ENCODE data around the gene MAST4. TPM values are rescaled to one million over a fixed set of nuclear protein-coding genes. Genes with fewer than 3 reads are reported as not detected.

Gene MAST4
- total and polyA plus RNA-seq, 2 donors (not counting 1 experiment from before 2014, with no cell fraction given): 7.0 to 15.2 TPM

DNA sequence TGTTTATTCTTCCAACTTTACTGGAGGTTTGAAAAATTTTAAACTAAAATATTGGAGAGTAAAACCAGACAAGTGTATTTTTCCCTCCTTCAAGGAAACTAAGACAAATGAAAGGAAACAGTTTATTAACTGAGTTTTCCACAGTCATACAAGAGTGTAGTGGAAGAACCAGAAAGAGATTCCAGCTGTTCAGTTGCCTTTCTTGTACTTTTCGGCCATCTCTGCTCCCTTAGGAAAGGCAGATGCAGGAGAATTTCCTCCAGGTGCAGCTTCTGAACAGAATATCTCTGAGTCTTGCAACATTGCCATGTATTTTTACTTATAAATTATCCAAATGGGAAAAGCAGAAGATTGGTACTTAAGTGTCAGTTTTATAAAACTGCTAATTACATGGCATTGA lies 217.1 kb downstream of the MAST4 start:
- Histone ChIP-seq H3K36me3 (ENCODE audit: control insufficient read depth, insufficient read depth, low read length) (no peaks in the 10 kb centered on the region), H3K79me2 (ENCODE audit: control insufficient read depth, insufficient read depth, low read length) (no peaks in the 10 kb centered on the region), H3K4me3 (replicated peaks in 1 of 4; ENCODE audit: control extremely low read depth in 1 of 4, insufficient read depth in 1 of 4, low read depth in 3 of 4, low read length in 4 of 4) (no peak overlapping the region), H3K9me3 (ENCODE audit: control insufficient read depth, insufficient read depth, low read depth, low read length) (no peaks in the 10 kb centered on the region), H2AFZ (ENCODE audit: low read length) (no peak overlapping the region), H4K20me1 (ENCODE audit: control insufficient read depth, extremely low read depth, insufficient read depth, low read length) (no peaks in the 10 kb centered on the region), H3K9ac (ENCODE audit: insufficient read depth, low read length) (no peak overlapping the region), H3K27me3 (ENCODE audit: control insufficient read depth, insufficient read depth, low read length) (no peaks in the 10 kb centered on the region), H3K4me2 (ENCODE audit: extremely low read depth, insufficient read depth, low read length) (no peak overlapping the region), H3K27ac (ENCODE audit: insufficient read depth, low read length) (no peak overlapping the region), H3K4me1 (ENCODE audit: control insufficient read depth, extremely low read depth, insufficient read depth, low read length) (no peaks in the 10 kb centered on the region)
- DNase-seq (ENCODE audit: low read depth in 2 of 2): no peak
- TF ChIP-seq EZH2 (IDR thresholded peaks at IDR 0.05; ENCODE audit: low read length, missing control alignments): no peak
- TF ChIP-seq, protein P1, sequence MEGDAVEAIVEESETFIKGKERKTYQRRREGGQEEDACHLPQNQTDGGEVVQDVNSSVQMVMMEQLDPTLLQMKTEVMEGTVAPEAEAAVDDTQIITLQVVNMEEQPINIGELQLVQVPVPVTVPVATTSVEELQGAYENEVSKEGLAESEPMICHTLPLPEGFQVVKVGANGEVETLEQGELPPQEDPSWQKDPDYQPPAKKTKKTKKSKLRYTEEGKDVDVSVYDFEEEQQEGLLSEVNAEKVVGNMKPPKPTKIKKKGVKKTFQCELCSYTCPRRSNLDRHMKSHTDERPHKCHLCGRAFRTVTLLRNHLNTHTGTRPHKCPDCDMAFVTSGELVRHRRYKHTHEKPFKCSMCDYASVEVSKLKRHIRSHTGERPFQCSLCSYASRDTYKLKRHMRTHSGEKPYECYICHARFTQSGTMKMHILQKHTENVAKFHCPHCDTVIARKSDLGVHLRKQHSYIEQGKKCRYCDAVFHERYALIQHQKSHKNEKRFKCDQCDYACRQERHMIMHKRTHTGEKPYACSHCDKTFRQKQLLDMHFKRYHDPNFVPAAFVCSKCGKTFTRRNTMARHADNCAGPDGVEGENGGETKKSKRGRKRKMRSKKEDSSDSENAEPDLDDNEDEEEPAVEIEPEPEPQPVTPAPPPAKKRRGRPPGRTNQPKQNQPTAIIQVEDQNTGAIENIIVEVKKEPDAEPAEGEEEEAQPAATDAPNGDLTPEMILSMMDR (conservative IDR thresholded peaks at IDR 0.05 in 1 of 2, IDR thresholded peaks at IDR 0.05 in 1 of 2; ENCODE audit: low read depth in 1 of 2, low read length in 2 of 2): no peak

DNA sequence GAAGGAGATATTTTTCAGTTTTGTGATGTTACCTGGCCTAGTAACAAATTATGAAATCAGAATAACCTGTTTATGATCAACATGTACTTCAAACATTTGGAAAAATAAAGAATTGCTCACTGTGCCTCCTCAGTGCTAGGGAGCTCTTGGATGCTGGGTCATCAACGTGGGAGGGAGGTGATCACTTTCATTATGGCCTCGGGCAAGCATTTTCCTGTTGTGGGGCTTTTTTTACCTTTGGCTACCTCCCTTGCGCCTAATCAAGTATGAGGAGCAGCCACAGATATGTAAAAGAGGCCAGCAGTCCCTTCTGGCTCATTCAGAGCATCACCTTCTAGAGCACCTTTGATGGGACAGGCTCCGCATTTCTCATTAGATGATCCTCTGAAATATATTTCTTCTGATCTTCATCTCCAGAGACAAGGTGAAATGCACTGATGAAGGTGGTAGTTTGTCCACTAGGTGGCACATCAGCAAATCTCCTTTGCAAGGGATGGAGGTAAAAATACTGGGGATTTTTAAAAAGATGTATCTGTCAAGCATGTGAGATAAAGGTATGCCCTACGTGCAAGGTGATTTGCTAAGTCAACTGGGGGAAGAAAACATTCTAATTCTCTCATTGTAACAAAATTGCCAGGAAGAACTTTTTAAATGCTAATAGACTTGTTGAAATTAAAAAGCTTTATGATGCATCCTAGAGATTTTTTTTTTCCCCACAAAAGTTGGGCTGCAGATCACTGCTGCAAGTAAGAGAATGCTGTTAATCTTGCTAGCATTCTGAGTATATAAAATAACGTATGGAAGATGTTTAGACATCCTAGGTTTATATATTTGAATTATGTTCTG lies 218.2 kb downstream of the MAST4 start:
- H3K9ac ChIP-seq (ENCODE audit: insufficient read depth, low read length): no peak overlapping the region
- H3K4me1 ChIP-seq (ENCODE audit: control insufficient read depth, extremely low read depth, insufficient read depth, low read length): no peaks in the 10 kb centered on the region
- no peak overlapping the region for H3K4me2 ChIP-seq (ENCODE audit: extremely low read depth, insufficient read depth, low read length)
- no peaks in the 10 kb centered on the region for H3K27me3 ChIP-seq (ENCODE audit: control insufficient read depth, insufficient read depth, low read length)
- H3K27ac ChIP-seq (ENCODE audit: insufficient read depth, low read length): no peak overlapping the region
- H3K4me3 ChIP-seq (replicated peaks in 1 of 4; ENCODE audit: control extremely low read depth in 1 of 4, insufficient read depth in 1 of 4, low read depth in 3 of 4, low read length in 4 of 4): no peak overlapping the region
- no peaks in the 10 kb centered on the region for H3K36me3 ChIP-seq (ENCODE audit: control insufficient read depth, insufficient read depth, low read length)
- no peaks in the 10 kb centered on the region for H3K79me2 ChIP-seq (ENCODE audit: control insufficient read depth, insufficient read depth, low read length)
- no peaks in the 10 kb centered on the region for H3K9me3 ChIP-seq (ENCODE audit: control insufficient read depth, insufficient read depth, low read depth, low read length)
- no peaks in the 10 kb centered on the region for H4K20me1 ChIP-seq (ENCODE audit: control insufficient read depth, extremely low read depth, insufficient read depth, low read length)
- TF ChIP-seq, protein P1 (conservative IDR thresholded peaks at IDR 0.05 in 1 of 2, IDR thresholded peaks at IDR 0.05 in 1 of 2; ENCODE audit: low read depth in 1 of 2, low read length in 2 of 2): peak; percentile 81 to 86
- no peak for TF ChIP-seq EZH2 (IDR thresholded peaks at IDR 0.05; ENCODE audit: low read length, missing control alignments)
- no peak overlapping the region for H2AFZ ChIP-seq (ENCODE audit: low read length)
- DNase-seq (ENCODE audit: low read depth in 2 of 2): peak; percentile 34 to 71

DNA sequence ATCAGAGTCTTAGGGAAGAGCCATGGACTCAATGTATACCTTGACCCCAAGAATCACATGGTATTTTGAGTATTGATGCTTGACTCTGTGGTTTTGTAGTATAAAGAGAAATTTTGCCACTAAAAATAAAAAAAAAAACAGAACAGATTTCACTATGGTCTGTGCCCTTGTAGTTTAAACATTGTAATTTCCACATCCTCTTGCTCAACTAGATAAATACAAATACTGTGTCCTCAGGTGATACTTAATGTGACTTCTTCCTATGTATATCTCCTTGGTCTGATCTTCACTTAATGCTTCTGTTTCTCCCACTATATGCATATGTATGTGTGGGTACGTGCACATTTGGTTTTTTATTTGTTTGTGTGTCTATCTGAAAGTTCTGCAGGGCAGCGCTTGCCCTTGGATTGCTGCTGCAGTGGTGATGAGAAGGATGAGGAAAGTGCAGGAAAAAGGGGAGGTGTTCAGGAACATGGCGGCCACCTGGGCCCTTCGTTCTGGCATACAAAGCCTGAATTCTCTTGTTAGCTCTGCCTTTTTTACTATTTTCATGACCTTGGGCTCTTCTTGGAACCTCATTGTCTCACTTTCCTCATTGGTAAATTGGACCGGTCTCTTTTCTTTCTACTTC lies 222.2 kb downstream of the MAST4 start:
- no peak overlapping the region for H3K9ac ChIP-seq (ENCODE audit: insufficient read depth, low read length)
- H3K36me3 ChIP-seq (ENCODE audit: control insufficient read depth, insufficient read depth, low read length): no peaks in the 10 kb centered on the region
- H3K4me1 ChIP-seq (ENCODE audit: control insufficient read depth, extremely low read depth, insufficient read depth, low read length): no peaks in the 10 kb centered on the region
- H3K4me3 ChIP-seq (replicated peaks in 1 of 4; ENCODE audit: control extremely low read depth in 1 of 4, insufficient read depth in 1 of 4, low read depth in 3 of 4, low read length in 4 of 4): no peak overlapping the region
- H3K9me3 ChIP-seq (ENCODE audit: control insufficient read depth, insufficient read depth, low read depth, low read length): no peaks in the 10 kb centered on the region
- no peak for TF ChIP-seq EZH2 (IDR thresholded peaks at IDR 0.05; ENCODE audit: low read length, missing control alignments)
- TF ChIP-seq, protein P1 (conservative IDR thresholded peaks at IDR 0.05 in 1 of 2, IDR thresholded peaks at IDR 0.05 in 1 of 2; ENCODE audit: low read depth in 1 of 2, low read length in 2 of 2): no peak
- no peak overlapping the region for H2AFZ ChIP-seq (ENCODE audit: low read length)
- no peak overlapping the region for H3K27ac ChIP-seq (ENCODE audit: insufficient read depth, low read length)
- H3K79me2 ChIP-seq (ENCODE audit: control insufficient read depth, insufficient read depth, low read length): no peaks in the 10 kb centered on the region
- no peaks in the 10 kb centered on the region for H3K27me3 ChIP-seq (ENCODE audit: control insufficient read depth, insufficient read depth, low read length)
- no peak overlapping the region for H3K4me2 ChIP-seq (ENCODE audit: extremely low read depth, insufficient read depth, low read length)
- DNase-seq (ENCODE audit: low read depth in 2 of 2): no peak
- no peaks in the 10 kb centered on the region for H4K20me1 ChIP-seq (ENCODE audit: control insufficient read depth, extremely low read depth, insufficient read depth, low read length)

Measured in fibroblast of lung (primary cell).